ENCODE measurements around the gene IFI27.

Gene IFI27

GRCh38 chr14:94125659-94126418 is 15.3 kb downstream of the IFI27 start:
- no peak for TF ChIP-seq EZH2 (optimal IDR thresholded peaks at IDR 0.05; ENCODE audit: low read depth, low read length)
- TF ChIP-seq, protein P1, sequence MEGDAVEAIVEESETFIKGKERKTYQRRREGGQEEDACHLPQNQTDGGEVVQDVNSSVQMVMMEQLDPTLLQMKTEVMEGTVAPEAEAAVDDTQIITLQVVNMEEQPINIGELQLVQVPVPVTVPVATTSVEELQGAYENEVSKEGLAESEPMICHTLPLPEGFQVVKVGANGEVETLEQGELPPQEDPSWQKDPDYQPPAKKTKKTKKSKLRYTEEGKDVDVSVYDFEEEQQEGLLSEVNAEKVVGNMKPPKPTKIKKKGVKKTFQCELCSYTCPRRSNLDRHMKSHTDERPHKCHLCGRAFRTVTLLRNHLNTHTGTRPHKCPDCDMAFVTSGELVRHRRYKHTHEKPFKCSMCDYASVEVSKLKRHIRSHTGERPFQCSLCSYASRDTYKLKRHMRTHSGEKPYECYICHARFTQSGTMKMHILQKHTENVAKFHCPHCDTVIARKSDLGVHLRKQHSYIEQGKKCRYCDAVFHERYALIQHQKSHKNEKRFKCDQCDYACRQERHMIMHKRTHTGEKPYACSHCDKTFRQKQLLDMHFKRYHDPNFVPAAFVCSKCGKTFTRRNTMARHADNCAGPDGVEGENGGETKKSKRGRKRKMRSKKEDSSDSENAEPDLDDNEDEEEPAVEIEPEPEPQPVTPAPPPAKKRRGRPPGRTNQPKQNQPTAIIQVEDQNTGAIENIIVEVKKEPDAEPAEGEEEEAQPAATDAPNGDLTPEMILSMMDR (IDR thresholded peaks at IDR 0.05; ENCODE audit: low read length), result no peak
- no peak for TF ChIP-seq EZH2phosphoT487 (IDR thresholded peaks at IDR 0.05; ENCODE audit: low read length)

GRCh38 chr14:94126419-94126677 is 15.8 kb downstream of the IFI27 start:
- Histone ChIP-seq H3K9ac (ENCODE audit: low read length) (no peak overlapping the region), H3K9me2 (replicated peaks; ENCODE audit: insufficient read depth, low read length) (no peaks in the 10 kb centered on the region)
- TF ChIP-seq, protein P1 (IDR thresholded peaks at IDR 0.05; ENCODE audit: low read length), result no peak
- TF ChIP-seq EZH2phosphoT487 (IDR thresholded peaks at IDR 0.05; ENCODE audit: low read length), result no peak
- TF ChIP-seq EZH2 (optimal IDR thresholded peaks at IDR 0.05; ENCODE audit: low read depth, low read length), result no peak

More at GRCh38 chr14:94125659-94126418, 15.3 kb downstream of the IFI27 start:
- Histone ChIP-seq H2AFZ (ENCODE audit: low read length) (no peak overlapping the region), H3K4me2 (ENCODE audit: low read depth, low read length) (no peak overlapping the region), H3F3A (ENCODE audit: insufficient read depth, low read length) (no peaks in the 10 kb centered on the region), H3K27me3 (replicated peaks; ENCODE audit: insufficient read depth, low read length) (no peaks in the 10 kb centered on the region), H3K79me2 (ENCODE audit: low read length) (no peaks in the 10 kb centered on the region), H3K27ac (ENCODE audit: low read length) (no peak overlapping the region), H3K9ac (ENCODE audit: low read length) (no peak overlapping the region), H3K9me3 (replicated peaks; ENCODE audit: insufficient read depth, low read length) (no peaks in the 10 kb centered on the region), H3K36me3 (replicated peaks; ENCODE audit: insufficient read depth, low read length) (no peaks in the 10 kb centered on the region), H3K4me1 (ENCODE audit: low read length) (no peaks in the 10 kb centered on the region), H3K9me2 (replicated peaks; ENCODE audit: insufficient read depth, low read length) (no peaks in the 10 kb centered on the region), H3K4me3 (ENCODE audit: low read length) (no peak overlapping the region), H4K20me1 (ENCODE audit: insufficient read depth, low read length) (no peaks in the 10 kb centered on the region)
- DNase-seq, result no peak

GRCh38 chr14:94126800-94127199 is 16.3 kb downstream of the IFI27 start:
- Histone ChIP-seq H3K4me2 (ENCODE audit: low read depth, low read length) (no peak overlapping the region), H3K9me2 (replicated peaks; ENCODE audit: insufficient read depth, low read length) (no peaks in the 10 kb centered on the region), H3K27me3 (replicated peaks; ENCODE audit: insufficient read depth, low read length) (no peaks in the 10 kb centered on the region), H3K9ac (ENCODE audit: low read length) (no peak overlapping the region), H3K9me3 (replicated peaks; ENCODE audit: insufficient read depth, low read length) (no peaks in the 10 kb centered on the region), H3K79me2 (ENCODE audit: low read length) (no peaks in the 10 kb centered on the region), H3K36me3 (replicated peaks; ENCODE audit: insufficient read depth, low read length) (no peaks in the 10 kb centered on the region), H3K4me3 (ENCODE audit: low read length) (no peak overlapping the region), H3K27ac (ENCODE audit: low read length) (no peak overlapping the region), H2AFZ (ENCODE audit: low read length) (no peak overlapping the region), H3K4me1 (ENCODE audit: low read length) (no peaks in the 10 kb centered on the region), H4K20me1 (ENCODE audit: insufficient read depth, low read length) (no peaks in the 10 kb centered on the region), H3F3A (ENCODE audit: insufficient read depth, low read length) (no peaks in the 10 kb centered on the region)
- no peak for DNase-seq
- TF ChIP-seq, protein P1 (IDR thresholded peaks at IDR 0.05; ENCODE audit: low read length), result no peak
- no peak for TF ChIP-seq EZH2phosphoT487 (IDR thresholded peaks at IDR 0.05; ENCODE audit: low read length)
- no peak for TF ChIP-seq EZH2 (optimal IDR thresholded peaks at IDR 0.05; ENCODE audit: low read depth, low read length)

More at GRCh38 chr14:94126419-94126677, 15.8 kb downstream of the IFI27 start:
- no peaks in the 10 kb centered on the region for H3K9me3 ChIP-seq (replicated peaks; ENCODE audit: insufficient read depth, low read length)
- H3K27ac ChIP-seq (ENCODE audit: low read length), result no peak overlapping the region
- H3K4me2 ChIP-seq (ENCODE audit: low read depth, low read length), result no peak overlapping the region
- no peaks in the 10 kb centered on the region for H3K36me3 ChIP-seq (replicated peaks; ENCODE audit: insufficient read depth, low read length)
- no peak overlapping the region for H2AFZ ChIP-seq (ENCODE audit: low read length)
- H3K4me1 ChIP-seq (ENCODE audit: low read length), result no peaks in the 10 kb centered on the region
- no peak overlapping the region for H3K4me3 ChIP-seq (ENCODE audit: low read length)
- no peaks in the 10 kb centered on the region for H3K27me3 ChIP-seq (replicated peaks; ENCODE audit: insufficient read depth, low read length)
- no peaks in the 10 kb centered on the region for H3F3A ChIP-seq (ENCODE audit: insufficient read depth, low read length)
- no peak for DNase-seq
- H3K79me2 ChIP-seq (ENCODE audit: low read length), result no peaks in the 10 kb centered on the region
- no peaks in the 10 kb centered on the region for H4K20me1 ChIP-seq (ENCODE audit: insufficient read depth, low read length)
